H1 (cell line): ENCODE data around the gene RBBP9. TPM values are rescaled to one million over a fixed set of nuclear protein-coding genes. Genes with fewer than 3 reads are reported as not detected.

Experiments used
- CTCF ChIA-PET: fragments of 300-600 bp; sonication (Branson Sonifier 250); formaldehyde crosslinking; loops from one replicate; lab custom pipeline; 2021; ENCODE audit not compliant: partially characterized antibody; lab: Charles Lee
- POLR2A ChIA-PET: fragments of 300-600 bp; sonication (Branson Sonifier 250); formaldehyde crosslinking; loops from one replicate; lab custom pipeline; 2021; ENCODE audit warnings: inconsistent platforms; ENCODE audit not compliant: partially characterized antibody; lab: Charles Lee
- DNase-seq, 2 experiments: peaks; one replicate each; pipeline versions ENCODE4 v3.0.0 to v3.0.0-alpha.2; 2010 to 2022; ENCODE audit warnings: low spot score in 2 of 2, low read depth in 1 of 2, mixed read lengths in 1 of 2
- FAIRE-seq: peaks from 2 replicates; lab custom pipeline; 2011; peaks lifted over from hg19 to GRCh38; lab: Jason Lieb, UNC
- H2AFZ ChIP-seq: 2 replicates; pipeline ENCODE4 v1.8.1; 2012; ENCODE audit warnings: low read length, inconsistent platforms
- H2AK5ac ChIP-seq: 2 replicates; pipeline ENCODE4 v1.6.1; 2013; ENCODE audit warnings: low read depth, low read length
- H2BK120ac ChIP-seq: replicated peaks from 2 replicates; pipeline ENCODE3; 2013; ENCODE audit warnings: low read depth, low read length, inconsistent platforms
- H2BK12ac ChIP-seq: 2 replicates; pipeline ENCODE4 v1.6.1; 2013; ENCODE audit warnings: low read depth, low read length
- H2BK15ac ChIP-seq: 2 replicates; pipeline ENCODE4 v1.6.1; 2013; ENCODE audit warnings: low read length
- H2BK20ac ChIP-seq: 2 replicates; pipeline ENCODE4 v1.6.1; 2013; ENCODE audit warnings: low read length
- H2BK5ac ChIP-seq: 2 replicates; pipeline ENCODE4 v1.6.1; 2013; ENCODE audit warnings: low read depth, low read length
- H3K14ac ChIP-seq: 2 replicates; pipeline ENCODE4 v1.6.1; 2013; ENCODE audit warnings: inconsistent platforms; ENCODE audit not compliant: insufficient read length
- H3K18ac ChIP-seq: 2 replicates; pipeline ENCODE4 v1.6.1; 2013; ENCODE audit warnings: low read length; ENCODE audit errors: extremely low read depth
- H3K23ac ChIP-seq: 2 replicates; pipeline ENCODE4 v1.6.1; 2013; ENCODE audit warnings: inconsistent platforms; ENCODE audit not compliant: insufficient read length
- H3K23me2 ChIP-seq: 2 replicates; pipeline ENCODE4 v1.6.1; 2013; ENCODE audit warnings: low read depth, low read length
- H3K27ac ChIP-seq: 2 replicates; pipeline ENCODE4 v1.6.1; 2011; ENCODE audit warnings: low read depth, low read length, inconsistent platforms
- H3K27me3 ChIP-seq, 4 experiments: replicated peaks in 1 of 4; 1 replicate in 1 of 4; 2 replicates in 3 of 4; pipeline versions ENCODE4 v1.6.1 to v1.8.1; 2011 to 2013; ENCODE audit warnings: low read length in 3 of 4, mild to moderate bottlenecking in 3 of 4, inconsistent platforms in 2 of 4, mixed read lengths in 2 of 4, moderate library complexity in 1 of 4; ENCODE audit not compliant: control insufficient read depth in 3 of 4, insufficient read depth in 3 of 4; ENCODE audit errors: extremely low read depth in 1 of 4
- H3K36me3 ChIP-seq, 4 experiments: 2 replicates each; pipeline versions ENCODE4 v1.6.1 to v1.8.1; 2011 to 2013; ENCODE audit warnings: mild to moderate bottlenecking in 4 of 4, low read length in 3 of 4, moderate library complexity in 2 of 4, control low read depth in 1 of 4, inconsistent platforms in 1 of 4; ENCODE audit not compliant: insufficient read depth in 4 of 4, control insufficient read depth in 2 of 4
- H3K4ac ChIP-seq: replicated peaks from 2 replicates; pipeline ENCODE3; 2013; ENCODE audit warnings: low read length, low read depth, mixed read lengths, inconsistent platforms; ENCODE audit not compliant: insufficient read length
- H3K4me1 ChIP-seq, 4 experiments: replicated peaks in 1 of 4; 1 replicate in 1 of 4; 2 replicates in 3 of 4; pipeline versions ENCODE4 v1.6.1 to v1.8.1; 2011 to 2013; ENCODE audit warnings: low read length in 3 of 4, inconsistent platforms in 2 of 4, mixed read lengths in 1 of 4; ENCODE audit not compliant: insufficient read depth in 4 of 4, control insufficient read depth in 3 of 4
- H3K4me2 ChIP-seq, 2 experiments: 2 replicates each; pipeline versions ENCODE4 v1.6.1 to v1.8.1; 2011 to 2013; ENCODE audit warnings: low read depth in 2 of 2, low read length in 2 of 2, control low read depth in 1 of 2, inconsistent platforms in 1 of 2, mild to moderate bottlenecking in 1 of 2; ENCODE audit not compliant: insufficient read depth in 1 of 2
- H3K4me3 ChIP-seq, 4 experiments: fragments of 200-600, 300-600 bp in 1 of 4; sonication (generic), shearing (Covaris generic), sonication (Bioruptor Twin) in 1 of 4; 2 replicates each; pipeline versions ENCODE4 v1.5.1 to v1.8.1; 2011 to 2016; ENCODE audit warnings: low read length in 4 of 4, low read depth in 3 of 4, control low read depth in 2 of 4, inconsistent platforms in 2 of 4, mild to moderate bottlenecking in 2 of 4, mixed read lengths in 1 of 4, moderate library complexity in 1 of 4; ENCODE audit not compliant: insufficient read depth in 2 of 4; ENCODE audit errors: extremely low read depth in 1 of 4
- H3K56ac ChIP-seq: replicated peaks from 2 replicates; pipeline ENCODE3; 2013; ENCODE audit warnings: low read depth, mild to moderate bottlenecking, mixed read lengths, low read length, inconsistent platforms; ENCODE audit not compliant: insufficient read length
- H3K79me1 ChIP-seq: 2 replicates; pipeline ENCODE4 v1.6.1; 2013; ENCODE audit warnings: low read depth, low read length, control low read depth
- H3K79me2 ChIP-seq, 2 experiments: 2 replicates each; pipeline versions ENCODE4 v1.6.1 to v1.8.1; 2012 to 2013; ENCODE audit warnings: low read length in 2 of 2, mild to moderate bottlenecking in 2 of 2, inconsistent platforms in 1 of 2; ENCODE audit not compliant: insufficient read depth in 2 of 2, control insufficient read depth in 1 of 2
- H3K9ac ChIP-seq, 4 experiments: replicated peaks in 1 of 4; 1 replicate in 1 of 4; 2 replicates in 3 of 4; pipeline versions ENCODE4 v1.6.1 to v1.8.1; 2011 to 2013; ENCODE audit warnings: low read depth in 3 of 4, low read length in 3 of 4, control low read depth in 2 of 4, mild to moderate bottlenecking in 2 of 4, moderate library complexity in 2 of 4, inconsistent platforms in 1 of 4; ENCODE audit errors: extremely low read depth in 1 of 4
- H3K9me3 ChIP-seq, 2 experiments: 2 replicates each; pipeline versions ENCODE4 v1.6.1 to v1.8.1; 2012 to 2013; ENCODE audit warnings: mild to moderate bottlenecking in 2 of 2, moderate library complexity in 2 of 2, control low read depth in 1 of 2, inconsistent platforms in 1 of 2, low read depth in 1 of 2, low read length in 1 of 2, mixed read lengths in 1 of 2; ENCODE audit not compliant: insufficient read depth in 2 of 2
- H4K20me1 ChIP-seq, 2 experiments: replicated peaks in 1 of 2; 2 replicates each; pipeline versions ENCODE3 to v1.8.1; 2011 to 2013; ENCODE audit warnings: inconsistent platforms in 2 of 2, low read length in 2 of 2, mild to moderate bottlenecking in 1 of 2; ENCODE audit not compliant: insufficient read depth in 2 of 2, control insufficient read depth in 1 of 2
- H4K5ac ChIP-seq: 2 replicates; pipeline ENCODE4 v1.6.1; 2013; ENCODE audit warnings: low read length, low read depth, mixed read lengths, inconsistent platforms; ENCODE audit not compliant: insufficient read length
- H4K8ac ChIP-seq: 2 replicates; pipeline ENCODE4 v1.8.0; 2013; ENCODE audit warnings: mild to moderate bottlenecking, moderate library complexity, low read length, inconsistent platforms; ENCODE audit not compliant: insufficient read depth; ENCODE audit errors: extremely low read depth
- H4K91ac ChIP-seq: replicated peaks from 2 replicates; pipeline ENCODE3; 2013; ENCODE audit warnings: low read length, mixed read lengths, inconsistent platforms; ENCODE audit not compliant: insufficient read length
- BACH1 ChIP-seq: IDR thresholded peaks from 2 replicates; pipeline ENCODE4 v1.6.1; 2012; ENCODE audit warnings: low read length, improper control_type of control experiment
- CTBP2 ChIP-seq: IDR thresholded peaks from 2 replicates; pipeline ENCODE4 v1.7.0; 2011; ENCODE audit warnings: borderline replicate concordance, mild to moderate bottlenecking, moderate library complexity, mixed read lengths, low read length; ENCODE audit not compliant: insufficient read depth, insufficient read length
- MAX ChIP-seq: IDR thresholded peaks from 2 replicates; pipeline ENCODE4 v1.6.1; 2012; ENCODE audit warnings: inconsistent platforms
- PHF8 ChIP-seq: fragments of 200-600 bp; sonication (generic); conservative IDR thresholded peaks from 2 replicates; pipeline ENCODE4 v1.7.1; 2012; ENCODE audit warnings: low read depth, mild to moderate bottlenecking, inconsistent platforms, low read length, moderate library complexity
- TEAD4 ChIP-seq: IDR thresholded peaks from 2 replicates; pipeline ENCODE4 v1.6.1; 2012; ENCODE audit warnings: low read depth, low read length, inconsistent platforms, mixed read lengths
- WGBS, 2 experiments: shearing (Covaris generic) in 1 of 2; methylation state at CpG; one replicate each; pipeline versions ENCODE4 v1.1.6 to v1.1.7; 2013 to 2015; ENCODE audit warnings: low lambda C conversion rate in 2 of 2, mixed read lengths in 2 of 2, inconsistent platforms in 1 of 2, low coverage in 1 of 2, missing lambda C conversion rate in 1 of 2; ENCODE audit not compliant: insufficient replicate concordance in 2 of 2, insufficient coverage in 1 of 2, insufficient read length in 1 of 2; ENCODE audit errors: extremely low coverage in 1 of 2, missing lambda C conversion rate in 1 of 2; 5-methylcytosine and 5-hydroxymethylcytosine counted together
- polyA plus RNA-seq, 7 experiments: library from polyadenylated mRNA; depleted of rRNA in 3 of 7; stranded (reverse) in 5 of 7; unstranded in 2 of 7; fragments of >200 nt in 5 of 7; fragments of 200-250 nt in 2 of 7; gene quantifications; 1 replicate in 5 of 7; 2 replicates in 1 of 7; 4 replicates in 1 of 7; pipeline versions ENCODE4 v1.2.1 to v1.2.3, GENCODE V29; 2011 to 2013; ENCODE audit warnings: missing spikeins in 2 of 7, mixed read lengths in 2 of 7
- total RNA-seq: library from RNA; stranded (reverse); fragmentation: NEBNext Ultra II Directional; extraction: Animal tissue kit (Norgen Biotek cat#: 25700); gene quantifications from 2 replicates; pipeline ENCODE4 v1.2.1, GENCODE V29; 2021

RBBP9 gene
- total and polyA plus RNA-seq, 2 of the 8 experiments (the other 6 are each of a cell fraction or from before 2014, with no cell fraction given) = 9.5 to 13.5 TPM

- Histone ChIP-seq H3K79me1 (no peaks in the 10 kb centered on the region; the same call in 1 of the 2 replicates), H3K18ac (no peak overlapping the region), H3K9me3 (no peaks in the 10 kb centered on the region), H3K79me2 (peaks cover 0 to 19% of the 10 kb centered on the region in 2 experiments; a peak in 3 of 4 replicates), H3K23me2 (peaks cover 3% of the 10 kb centered on the region; the same call in 1 of the 2 replicates), H4K91ac (no peak overlapping the region), H3K27ac (no peak overlapping the region; the same call in 1 of the 2 replicates), H3K4me1 (peaks cover 0 to 6% (median 2%) of the 10 kb centered on the region in 4 experiments; a peak in 4 of 7 replicates), H2AK5ac (no peak overlapping the region), H3K4ac (no peak overlapping the region), H4K8ac (no peak overlapping the region), H3K4me2 (peak overlapping the region; percentile 80 to 93), H2BK15ac (no peak overlapping the region), H3K4me3 (peak overlapping the region; percentile 73 to 88 (median 80)), H3K14ac (no peak overlapping the region), H2BK120ac (no peak overlapping the region), H2BK5ac (no peak overlapping the region; the same call in 1 of the 2 replicates), H3K36me3 (peaks cover 2 to 21% (median 10%) of the 10 kb centered on the region in 4 experiments; a peak in 5 of 8 replicates), H4K5ac (peak overlapping the region; percentile 50), H3K27me3 (no peaks in the 10 kb centered on the region), H3K56ac (no peak overlapping the region), H4K20me1 (no peaks in the 10 kb centered on the region), H3K9ac (peak overlapping the region in 3 of 4 experiments; percentile 54 to 95 (median 86); a peak in 5 of 7 replicates), H2BK20ac (no peak overlapping the region), H3K23ac (no peak overlapping the region), H2AFZ (peak overlapping the region; percentile 19), H2BK12ac (no peak overlapping the region; the same call in 1 of the 2 replicates)
- TF ChIP-seq BACH1 (no peak), CTBP2 (no peak), PHF8 (no peak), MAX (no peak), TEAD4 (no peak)
- ChIA-PET CTCF (interaction anchor here (1.1 to 1.7 kb wide), 6 partner anchors 20 to 94 kb away, joined by 3 to 4 read pairs (median 3); no protein-coding TSS in a partner anchor), POLR2A (interaction anchor here (0.7 to 4.9 kb wide), 18 partner anchors 9 to 219 kb away, joined by 3 to 55 read pairs (median 4); partner anchors contain the start of genes DZANK1, POLR3F, RBBP9 and SMIM26)
- FAIRE-seq (no peak), DNase-seq (no peak)
- WGBS, 2 experiments = 59% methylated on average over 8 of the region's 8 CpGs; no CpG with 5 or more reads in 1 of the 2 experiments
These were observed 9.7 kb upstream of the RBBP9 start for GRCh38 chr20:18506744-18507143.
